ENCODE results near the gene FAM25G.

GRCh38 chr10:47457826-47458225 lies 33.7 kb downstream of the FAM25G start:
- TF ChIP-seq, protein P1, sequence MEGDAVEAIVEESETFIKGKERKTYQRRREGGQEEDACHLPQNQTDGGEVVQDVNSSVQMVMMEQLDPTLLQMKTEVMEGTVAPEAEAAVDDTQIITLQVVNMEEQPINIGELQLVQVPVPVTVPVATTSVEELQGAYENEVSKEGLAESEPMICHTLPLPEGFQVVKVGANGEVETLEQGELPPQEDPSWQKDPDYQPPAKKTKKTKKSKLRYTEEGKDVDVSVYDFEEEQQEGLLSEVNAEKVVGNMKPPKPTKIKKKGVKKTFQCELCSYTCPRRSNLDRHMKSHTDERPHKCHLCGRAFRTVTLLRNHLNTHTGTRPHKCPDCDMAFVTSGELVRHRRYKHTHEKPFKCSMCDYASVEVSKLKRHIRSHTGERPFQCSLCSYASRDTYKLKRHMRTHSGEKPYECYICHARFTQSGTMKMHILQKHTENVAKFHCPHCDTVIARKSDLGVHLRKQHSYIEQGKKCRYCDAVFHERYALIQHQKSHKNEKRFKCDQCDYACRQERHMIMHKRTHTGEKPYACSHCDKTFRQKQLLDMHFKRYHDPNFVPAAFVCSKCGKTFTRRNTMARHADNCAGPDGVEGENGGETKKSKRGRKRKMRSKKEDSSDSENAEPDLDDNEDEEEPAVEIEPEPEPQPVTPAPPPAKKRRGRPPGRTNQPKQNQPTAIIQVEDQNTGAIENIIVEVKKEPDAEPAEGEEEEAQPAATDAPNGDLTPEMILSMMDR (IDR thresholded peaks at IDR 0.05), result no peak
- no peak for TF ChIP-seq POLR2A (IDR thresholded peaks at IDR 0.05)
